IMR-90 (cell line): ENCODE results near the gene CHRNA1.

ENCODE experiments used
- CTCF ChIP-seq: conservative IDR thresholded peaks from 2 replicates; pipeline ENCODE4 v1.5.1; 2012; ENCODE audit warnings: mild to moderate bottlenecking, low read depth, low read length, improper control_type of control experiment
- MAZ ChIP-seq: IDR thresholded peaks from 2 replicates; pipeline ENCODE4 v1.6.1; 2012; ENCODE audit warnings: low read depth, mild to moderate bottlenecking, low read length, improper control_type of control experiment, moderate library complexity, borderline replicate concordance
- POLR2A ChIP-seq: IDR thresholded peaks from 2 replicates; pipeline ENCODE4 v1.6.1; 2012; ENCODE audit warnings: mild to moderate bottlenecking, low read depth, low read length
- RFX5 ChIP-seq: IDR thresholded peaks from 2 replicates; pipeline ENCODE4 v1.8.0; 2012; ENCODE audit warnings: low read depth, mild to moderate bottlenecking, low read length, moderate library complexity
- SMC3 ChIP-seq: fragments of 150-350 bp; IDR thresholded peaks from 2 replicates; pipeline ENCODE4 v1.6.1; 2016; ENCODE audit warnings: low read depth, mild to moderate bottlenecking, antibody characterized with exemption, low read length, moderate library complexity

GRCh38 chr2:174774886-174775285, 10.6 kb upstream of the CHRNA1 start:
- TF ChIP-seq MAZ (no peak), CTCF (no peak), RFX5 (no peak), POLR2A (no peak), SMC3 (no peak)
